ENCODE results near the gene ZXDC. TPM values are rescaled to one million over a fixed set of nuclear protein-coding genes. Genes with fewer than 3 reads are reported as not detected.

The ZXDC gene
- total and polyA plus RNA-seq, 2 donors (not counting 1 experiment from before 2014, with no cell fraction given): 38.9 to 70.9 TPM

- DNase-seq (no peak), ATAC-seq (ENCODE audit: low read depth) (no peak)
- Histone ChIP-seq H2AFZ (ENCODE audit: insufficient read depth, low read depth, low read length, poor library complexity, severe bottlenecking) (peak within 1 kb of the TSS; percentile 28), H3K9ac (ENCODE audit: low read length) (no peak within 1 kb of the TSS), H3K27ac (ENCODE audit: low read length in 2 of 2) (no peak within 1 kb of the TSS), H3K79me2 (ENCODE audit: control insufficient read depth, insufficient read depth, low read length) (no peaks in the 10 kb centered on the region), H3K4me1 (ENCODE audit: control insufficient read depth in 2 of 2, insufficient read depth in 2 of 2, low read length in 2 of 2) (peaks cover 0 to 7% of the 10 kb centered on the region in 2 donors), H3K4me2 (replicated peaks; ENCODE audit: low read depth, low read length, poor library complexity, severe bottlenecking) (peak within 1 kb of the TSS; percentile 57), H4K20me1 (ENCODE audit: control insufficient read depth, insufficient read depth, low read length, poor library complexity, severe bottlenecking) (no peaks in the 10 kb centered on the region), H3K36me3 (replicated peaks in 1 of 2; ENCODE audit: control extremely low read depth in 1 of 2, control insufficient read depth in 1 of 2, extremely low read depth in 1 of 2, insufficient read depth in 2 of 2, low read length in 1 of 2) (no peaks in the 10 kb centered on the region), H3K27me3 (replicated peaks in 1 of 4; ENCODE audit: control extremely low read depth in 1 of 4, control insufficient read depth in 3 of 4, insufficient read depth in 4 of 4, low read length in 3 of 4) (peaks cover 0 to 32% (median 8%) of the 10 kb centered on the region in 4 experiments), H3K4me3 (ENCODE audit: control extremely low read depth in 1 of 5, extremely low read depth in 1 of 5, insufficient read depth in 1 of 5, low read depth in 2 of 5, low read length in 4 of 5) (no peak within 1 kb of the TSS), H3K9me3 (ENCODE audit: control extremely low read depth in 1 of 3, control insufficient read depth in 2 of 3, insufficient read depth in 1 of 3, low read length in 2 of 3) (no peaks in the 10 kb centered on the region)
- no peaks in the 10 kb centered on the region for H3K4me1 Mint-ChIP-seq
- intact Hi-C loops (cut with micrococcal nuclease): loop anchor here (5.0 kb wide), 1 partner anchor 458 kb away; the partner anchor contains the start of gene PLXNA1
- H3K27me3 Mint-ChIP-seq: peaks cover 35% of the 10 kb centered on the region
- TF ChIP-seq CTCF (IDR thresholded peaks at IDR 0.05) (no peak), EZH2 (IDR thresholded peaks at IDR 0.05; ENCODE audit: borderline replicate concordance, insufficient read depth, low read depth, low read length, poor library complexity, severe bottlenecking) (no peak)
- H3K9me3 Mint-ChIP-seq (ENCODE audit: insufficient read depth): no peaks in the 10 kb centered on the region
- H3K4me3 Mint-ChIP-seq: no peak within 1 kb of the TSS
- no peak within 1 kb of the TSS for H3K27ac Mint-ChIP-seq
- ChIA-PET POLR2A (no interaction called here), CTCF (interaction anchor here (0.5 to 5.9 kb wide), 5 partner anchors 9 to 1023 kb away, joined by 3 to 92 read pairs (median 4); no protein-coding TSS in a partner anchor)
- WGBS (ENCODE audit: insufficient coverage): 10% methylated on average over 56 of the region's 56 CpGs
Measured at GRCh38 chr3:126523745-126524428, 48.2 kb upstream of the ZXDC start, which contains the start of gene CHST13. CHST13 (plus strand) TSS chr3:126524155; CDS start chr3:126524333, 178 bp downstream.

GRCh38 chr3:126522363-126522788 lies 46.7 kb upstream of the ZXDC start:
- no peaks in the 10 kb centered on the region for H3K4me1 Mint-ChIP-seq
- 0% methylated on average over 6 of the region's 6 CpGs for WGBS (ENCODE audit: insufficient coverage)
- DNase-seq (peak; percentile 66), ATAC-seq (ENCODE audit: low read depth) (peak; percentile 24)
- no peak overlapping the region for H3K27ac Mint-ChIP-seq
- Histone ChIP-seq H4K20me1 (ENCODE audit: control insufficient read depth, insufficient read depth, low read length, poor library complexity, severe bottlenecking) (no peaks in the 10 kb centered on the region), H3K36me3 (replicated peaks in 1 of 2; ENCODE audit: control extremely low read depth in 1 of 2, control insufficient read depth in 1 of 2, extremely low read depth in 1 of 2, insufficient read depth in 2 of 2, low read length in 1 of 2) (no peaks in the 10 kb centered on the region), H3K4me2 (replicated peaks; ENCODE audit: low read depth, low read length, poor library complexity, severe bottlenecking) (no peak overlapping the region), H2AFZ (ENCODE audit: insufficient read depth, low read depth, low read length, poor library complexity, severe bottlenecking) (no peak overlapping the region), H3K27me3 (replicated peaks in 1 of 4; ENCODE audit: control extremely low read depth in 1 of 4, control insufficient read depth in 3 of 4, insufficient read depth in 4 of 4, low read length in 3 of 4) (peaks cover 0 to 35% (median 8%) of the 10 kb centered on the region in 4 experiments), H3K4me1 (ENCODE audit: control insufficient read depth in 2 of 2, insufficient read depth in 2 of 2, low read length in 2 of 2) (peaks cover 0 to 7% of the 10 kb centered on the region in 2 donors), H3K4me3 (ENCODE audit: control extremely low read depth in 1 of 5, extremely low read depth in 1 of 5, insufficient read depth in 1 of 5, low read depth in 2 of 5, low read length in 4 of 5) (no peak overlapping the region), H3K9me3 (ENCODE audit: control extremely low read depth in 1 of 3, control insufficient read depth in 2 of 3, insufficient read depth in 1 of 3, low read length in 2 of 3) (no peaks in the 10 kb centered on the region), H3K9ac (ENCODE audit: low read length) (no peak overlapping the region), H3K27ac (ENCODE audit: low read length in 2 of 2) (no peak overlapping the region), H3K79me2 (ENCODE audit: control insufficient read depth, insufficient read depth, low read length) (no peaks in the 10 kb centered on the region)
- intact Hi-C loops (cut with micrococcal nuclease): loop anchor here (5.0 kb wide), 1 partner anchor 460 kb away; the partner anchor contains the start of gene PLXNA1
- TF ChIP-seq EZH2 (IDR thresholded peaks at IDR 0.05; ENCODE audit: borderline replicate concordance, insufficient read depth, low read depth, low read length, poor library complexity, severe bottlenecking) (no peak), CTCF (IDR thresholded peaks at IDR 0.05) (peak; percentile 87)
- H3K27me3 Mint-ChIP-seq: peaks cover 31% of the 10 kb centered on the region
- H3K9me3 Mint-ChIP-seq (ENCODE audit: insufficient read depth): no peaks in the 10 kb centered on the region
- CTCF ChIA-PET: interaction anchor here (0.5 to 5.9 kb wide), 11 partner anchors 10 to 1069 kb away, joined by 3 to 92 read pairs (median 4); no protein-coding TSS in a partner anchor
- POLR2A ChIA-PET: no interaction called here
- no peak overlapping the region for H3K4me3 Mint-ChIP-seq
